Activated CD8-positive, alpha-beta memory T cell treated with anti-CD3 and anti-CD28 coated beads for 1 hour (primary cell): ENCODE results near the gene GNG2.
"Not testable (repeated sequence)": the region's sequence is repeated elsewhere in the genome, so short reads cannot be mapped to it uniquely, and the experiment has no call there.

Experiments
- DNase-seq, 2 donors: peaks; one replicate each; pipeline ENCODE4 v3.0.0-alpha.2; 2020; ENCODE audit warnings: low read depth in 1 of 2; ENCODE audit errors: extremely low read depth in 1 of 2

The GNG2 gene

GRCh38 chr14:51884086-51884927 is 23.9 kb downstream of the GNG2 start:
- DNase-seq, result no peak

- no peak for DNase-seq
These were observed 29.4 kb downstream of the GNG2 start for GRCh38 chr14:51889851-51890250.

DNA sequence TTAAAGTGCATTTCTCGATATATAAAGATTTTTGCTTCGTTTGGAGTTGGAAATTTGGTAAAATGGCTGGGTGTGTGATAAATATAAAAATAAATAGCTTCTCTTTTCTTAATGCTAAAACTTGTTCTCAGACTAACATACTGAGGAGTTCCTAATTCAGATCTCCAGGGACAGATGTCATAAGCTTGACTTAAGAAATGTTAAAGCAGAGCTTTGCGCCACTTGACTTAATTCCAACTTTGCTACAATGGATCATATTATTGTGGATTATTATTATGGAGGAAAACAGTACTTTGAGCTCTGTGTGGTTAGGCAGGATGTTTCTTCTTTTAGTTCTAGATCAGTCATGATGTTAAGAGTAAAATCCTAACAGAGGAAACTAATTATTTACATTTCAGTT is 33.8 kb downstream of the GNG2 start:
- no peak for DNase-seq

GRCh38 chr14:51895375-51895774 is 35.0 kb downstream of the GNG2 start:
- no peak for DNase-seq

DNA sequence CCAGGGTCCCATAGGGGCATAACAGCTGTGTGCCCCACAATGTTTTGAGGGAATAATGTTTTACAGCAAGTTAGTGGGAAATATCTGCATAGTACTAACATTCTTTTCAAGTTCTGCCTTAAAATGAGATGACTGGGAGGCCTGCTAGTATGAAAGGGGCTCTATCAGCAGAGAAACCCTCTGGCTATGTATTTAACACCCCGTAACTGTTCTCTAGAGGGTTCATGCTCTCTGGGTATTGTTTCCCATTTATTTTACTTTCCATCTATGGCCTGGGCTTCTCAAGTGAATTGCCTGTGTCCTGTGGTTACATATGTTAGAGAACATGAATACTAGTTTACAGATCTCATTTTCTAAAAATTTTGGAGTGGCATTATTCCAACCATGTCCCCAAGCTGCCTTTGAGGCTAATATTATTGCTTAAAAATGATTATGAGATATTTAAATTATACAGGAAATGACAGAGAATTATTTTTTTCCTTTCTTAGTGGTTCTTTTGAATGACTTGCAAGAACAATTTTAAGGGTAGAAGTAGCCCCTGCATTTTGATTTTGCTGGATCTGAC is 37.5 kb downstream of the GNG2 start:
- no peak for DNase-seq

DNA sequence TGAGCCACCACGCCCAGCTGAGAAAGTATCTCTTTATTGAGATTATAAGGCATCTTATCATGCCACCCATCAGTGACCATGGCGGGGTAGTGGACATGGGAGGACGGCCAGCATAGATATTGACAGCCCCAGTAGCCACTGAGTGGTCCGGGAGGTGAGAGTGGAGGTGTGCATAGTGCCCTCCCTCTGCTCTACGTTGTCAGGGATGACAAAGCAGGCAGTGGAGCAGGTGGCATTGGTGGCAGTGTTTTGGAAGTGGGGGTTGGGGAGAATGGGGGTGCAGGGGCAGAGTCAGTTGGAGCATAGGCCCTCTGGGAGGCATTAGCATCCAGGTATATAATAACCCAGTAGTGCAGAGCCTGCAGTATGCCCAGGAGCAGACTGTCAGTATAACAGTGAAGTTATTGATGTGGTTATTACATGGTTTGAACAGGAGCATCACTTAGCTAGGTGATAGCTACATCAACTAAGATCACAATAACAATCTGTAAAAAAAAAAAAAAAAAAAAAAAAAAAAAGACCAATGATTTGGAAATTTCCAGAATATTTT is 41.1 kb downstream of the GNG2 start:
- no peak for DNase-seq

DNA sequence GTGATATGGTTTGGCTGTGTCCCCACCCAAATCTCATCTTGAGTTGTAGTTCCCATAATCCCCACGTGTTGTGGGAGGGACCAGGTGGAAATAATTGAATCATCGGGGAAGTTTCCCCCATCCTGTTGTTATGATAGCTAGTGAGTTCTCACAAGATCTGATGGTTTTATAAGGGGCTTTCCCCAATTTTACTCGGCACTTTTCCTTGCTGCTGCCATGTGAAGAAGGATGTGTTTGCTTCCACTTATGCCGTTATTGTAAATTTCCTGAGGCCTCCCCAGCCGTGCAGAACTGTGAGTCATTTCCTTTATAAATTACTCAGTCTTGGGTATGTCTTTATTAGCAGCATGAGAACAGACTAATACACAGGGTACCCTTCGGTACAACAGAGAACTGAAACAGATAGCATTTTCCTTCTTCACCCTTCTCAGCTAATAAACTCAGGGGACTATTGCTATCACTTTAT is 45.3 kb downstream of the GNG2 start:
- not testable (repeated sequence) for DNase-seq

- DNase-seq, result no peak
These were observed 47.7 kb downstream of the GNG2 start for GRCh38 chr14:51908086-51908485.

GRCh38 chr14:51912112-51912786 is 51.8 kb downstream of the GNG2 start:
- no peak for DNase-seq

DNA sequence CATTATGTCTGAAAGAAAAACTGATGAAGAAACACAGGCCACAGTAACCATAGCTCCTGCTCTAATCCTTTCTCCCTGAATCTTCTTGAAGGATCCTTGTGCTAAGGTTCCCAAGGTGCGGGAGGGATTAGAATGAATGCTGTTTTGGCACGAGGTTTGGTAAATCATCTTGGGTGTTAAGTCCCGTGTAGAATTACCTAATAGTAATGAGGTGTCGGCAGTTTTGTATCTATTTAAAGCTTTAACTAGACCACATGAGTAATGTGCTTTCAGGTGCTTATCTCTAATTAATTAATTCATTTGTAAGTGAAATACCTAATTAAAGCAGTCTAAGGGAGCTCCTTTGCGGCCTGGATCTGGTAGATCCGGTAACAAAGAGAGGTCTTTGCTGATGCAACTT is 53.9 kb downstream of the GNG2 start:
- DNase-seq, result no peak

DNA sequence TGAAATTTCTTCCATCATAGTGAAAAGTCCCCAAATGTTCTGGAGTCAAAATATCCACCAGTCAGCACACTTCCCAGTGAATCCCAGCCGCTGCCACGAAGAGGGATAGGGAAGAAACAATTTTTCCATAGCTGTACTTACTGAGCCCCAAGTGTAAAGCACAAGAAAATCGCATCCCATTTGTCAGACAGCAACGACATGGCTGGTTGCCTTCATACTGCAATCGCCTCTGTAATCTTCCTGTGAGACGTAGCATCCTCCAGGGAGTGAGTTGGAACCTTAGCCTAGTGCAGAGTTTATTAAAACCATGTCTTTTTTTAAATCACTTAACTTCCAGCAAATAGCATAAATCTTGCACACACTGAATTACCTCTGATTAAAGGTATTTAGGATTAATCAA is 56.8 kb downstream of the GNG2 start:
- no peak for DNase-seq

GRCh38 chr14:51921026-51921425 is 60.6 kb downstream of the GNG2 start:
- no peak for DNase-seq

DNA sequence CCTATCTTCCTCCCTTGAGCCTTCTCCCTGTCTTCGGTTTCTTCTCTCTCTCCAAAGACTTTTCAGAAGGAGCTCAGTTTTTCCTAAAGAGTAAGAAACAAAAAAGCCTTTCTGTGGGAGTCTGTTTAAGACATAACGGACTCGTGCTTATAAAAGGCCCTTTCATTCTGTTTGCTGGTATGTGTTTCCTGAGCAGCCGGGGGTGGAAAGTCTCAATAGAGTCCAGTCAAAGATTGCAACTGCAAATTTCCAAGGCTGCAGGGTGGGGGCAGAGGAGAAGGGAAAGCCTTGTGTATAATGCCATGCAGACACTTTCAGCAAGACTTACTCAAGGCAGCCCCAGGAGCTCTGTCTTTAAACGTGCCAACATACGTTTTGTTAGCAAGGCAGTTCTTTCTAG is 62.2 kb downstream of the GNG2 start:
- DNase-seq, result no peak

GRCh38 chr14:51924600-51924999 is 64.2 kb downstream of the GNG2 start:
- no peak for DNase-seq

DNA sequence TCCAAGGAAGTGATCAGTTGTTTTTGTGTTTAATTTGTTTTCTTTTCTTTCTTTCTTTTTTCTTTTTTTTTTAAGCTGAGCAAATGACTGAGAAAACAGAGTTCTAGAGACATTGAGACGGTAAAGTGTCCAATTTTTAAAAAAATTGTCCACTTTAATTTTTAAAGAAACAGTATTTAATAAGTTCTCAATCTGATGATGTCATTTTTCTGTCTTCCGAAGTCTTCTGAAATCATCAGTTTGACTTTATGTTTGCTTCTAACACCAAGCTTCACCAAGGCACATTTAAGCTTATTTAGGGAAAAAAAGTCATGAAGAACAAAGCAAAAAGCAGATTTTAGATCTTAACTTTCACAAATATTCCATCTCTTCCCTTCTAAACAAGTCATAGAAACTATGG is 65.6 kb downstream of the GNG2 start:
- DNase-seq, result no peak

- no peak for DNase-seq
These were observed 66.0 kb downstream of the GNG2 start for GRCh38 chr14:51926449-51926848.

GRCh38 chr14:51928568-51928967 is 68.2 kb downstream of the GNG2 start:
- no peak for DNase-seq

DNA sequence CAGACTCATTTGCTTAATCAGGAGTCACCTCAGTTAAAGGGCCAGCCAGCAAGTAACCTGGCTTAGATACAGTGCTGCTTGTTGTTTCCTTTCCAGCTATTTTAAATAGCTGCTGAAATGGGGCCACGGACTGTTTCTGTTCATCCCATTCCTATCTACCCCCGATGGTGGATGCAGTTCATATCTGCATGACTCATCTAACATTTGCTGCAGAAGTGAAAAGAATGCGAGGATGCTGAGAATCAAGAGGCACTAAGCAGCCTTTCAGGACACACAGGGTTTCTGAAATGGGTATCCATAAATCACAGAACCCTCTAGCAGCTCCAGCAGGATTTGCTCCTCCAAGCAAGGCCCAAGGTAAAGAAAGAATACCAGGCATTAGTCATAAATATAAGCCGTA is 68.8 kb downstream of the GNG2 start:
- DNase-seq, result no peak

- no peak for DNase-seq
These were observed 69.7 kb downstream of the GNG2 start for GRCh38 chr14:51929910-51930682.

DNA sequence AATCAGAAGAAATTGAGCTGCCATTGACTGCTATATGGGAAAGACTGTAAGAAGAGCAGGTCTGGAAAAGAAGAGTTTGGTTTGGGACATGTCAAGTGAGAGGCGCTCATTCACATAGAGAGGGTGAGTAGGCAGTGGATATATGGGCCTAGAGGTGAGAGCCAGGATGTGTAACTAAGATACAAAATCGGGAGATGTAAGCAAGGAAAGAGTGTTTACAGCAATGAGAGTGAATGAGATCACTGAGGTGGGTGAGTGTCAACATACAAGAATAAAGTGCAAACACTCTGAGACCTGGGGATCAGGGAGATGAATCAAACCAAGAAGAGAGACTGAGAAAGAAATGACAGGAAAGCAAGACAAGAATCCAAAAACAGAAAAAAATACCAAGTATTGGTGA is 70.9 kb downstream of the GNG2 start:
- no peak for DNase-seq

GRCh38 chr14:51933191-51933590 is 72.8 kb downstream of the GNG2 start:
- DNase-seq, result no peak
